ENCODE data around the gene SIVA1. TPM values are rescaled to one million over a fixed set of nuclear protein-coding genes. Genes with fewer than 3 reads are reported as not detected.
A peak's percentile ranks its signal among the peaks of the same experiment; 100 is the strongest.

Gene SIVA1
- total RNA-seq, 1 donor from 2014 or later = 52.3 TPM

GRCh38 chr14:104766863-104767633 lies 14.1 kb downstream of the SIVA1 start:
- TF ChIP-seq, protein P1, sequence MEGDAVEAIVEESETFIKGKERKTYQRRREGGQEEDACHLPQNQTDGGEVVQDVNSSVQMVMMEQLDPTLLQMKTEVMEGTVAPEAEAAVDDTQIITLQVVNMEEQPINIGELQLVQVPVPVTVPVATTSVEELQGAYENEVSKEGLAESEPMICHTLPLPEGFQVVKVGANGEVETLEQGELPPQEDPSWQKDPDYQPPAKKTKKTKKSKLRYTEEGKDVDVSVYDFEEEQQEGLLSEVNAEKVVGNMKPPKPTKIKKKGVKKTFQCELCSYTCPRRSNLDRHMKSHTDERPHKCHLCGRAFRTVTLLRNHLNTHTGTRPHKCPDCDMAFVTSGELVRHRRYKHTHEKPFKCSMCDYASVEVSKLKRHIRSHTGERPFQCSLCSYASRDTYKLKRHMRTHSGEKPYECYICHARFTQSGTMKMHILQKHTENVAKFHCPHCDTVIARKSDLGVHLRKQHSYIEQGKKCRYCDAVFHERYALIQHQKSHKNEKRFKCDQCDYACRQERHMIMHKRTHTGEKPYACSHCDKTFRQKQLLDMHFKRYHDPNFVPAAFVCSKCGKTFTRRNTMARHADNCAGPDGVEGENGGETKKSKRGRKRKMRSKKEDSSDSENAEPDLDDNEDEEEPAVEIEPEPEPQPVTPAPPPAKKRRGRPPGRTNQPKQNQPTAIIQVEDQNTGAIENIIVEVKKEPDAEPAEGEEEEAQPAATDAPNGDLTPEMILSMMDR (IDR thresholded peaks at IDR 0.05) = no peak
- H3K9me3 Mint-ChIP-seq (ENCODE audit: unreplicated experiment) = no peaks in the 10 kb centered on the region
- no peak for DNase-seq (ENCODE audit: extremely low spot score, unreplicated experiment)
- no peak overlapping the region for H3K4me3 Mint-ChIP-seq (ENCODE audit: unreplicated experiment)
- H3K4me1 Mint-ChIP-seq (ENCODE audit: unreplicated experiment) = peaks cover 15% of the 10 kb centered on the region
- no peak overlapping the region for H3K27ac Mint-ChIP-seq (ENCODE audit: unreplicated experiment)
- peaks cover 26% of the 10 kb centered on the region for H3K36me3 Mint-ChIP-seq (ENCODE audit: unreplicated experiment)
- H3K27me3 Mint-ChIP-seq (ENCODE audit: unreplicated experiment) = no peaks in the 10 kb centered on the region

- no peak for DNase-seq (ENCODE audit: extremely low spot score, unreplicated experiment)
- Mint-ChIP-seq H3K36me3 (ENCODE audit: unreplicated experiment) (peaks cover 27% of the 10 kb centered on the region), H3K4me1 (ENCODE audit: unreplicated experiment) (peaks cover 13% of the 10 kb centered on the region), H3K27me3 (ENCODE audit: unreplicated experiment) (no peaks in the 10 kb centered on the region), H3K4me3 (ENCODE audit: unreplicated experiment) (no peak overlapping the region), H3K9me3 (ENCODE audit: unreplicated experiment) (no peaks in the 10 kb centered on the region), H3K27ac (ENCODE audit: unreplicated experiment) (no peak overlapping the region)
- TF ChIP-seq, protein P1 (IDR thresholded peaks at IDR 0.05) = no peak
These were observed 14.6 kb downstream of the SIVA1 start for GRCh38 chr14:104767634-104767918.

DNA sequence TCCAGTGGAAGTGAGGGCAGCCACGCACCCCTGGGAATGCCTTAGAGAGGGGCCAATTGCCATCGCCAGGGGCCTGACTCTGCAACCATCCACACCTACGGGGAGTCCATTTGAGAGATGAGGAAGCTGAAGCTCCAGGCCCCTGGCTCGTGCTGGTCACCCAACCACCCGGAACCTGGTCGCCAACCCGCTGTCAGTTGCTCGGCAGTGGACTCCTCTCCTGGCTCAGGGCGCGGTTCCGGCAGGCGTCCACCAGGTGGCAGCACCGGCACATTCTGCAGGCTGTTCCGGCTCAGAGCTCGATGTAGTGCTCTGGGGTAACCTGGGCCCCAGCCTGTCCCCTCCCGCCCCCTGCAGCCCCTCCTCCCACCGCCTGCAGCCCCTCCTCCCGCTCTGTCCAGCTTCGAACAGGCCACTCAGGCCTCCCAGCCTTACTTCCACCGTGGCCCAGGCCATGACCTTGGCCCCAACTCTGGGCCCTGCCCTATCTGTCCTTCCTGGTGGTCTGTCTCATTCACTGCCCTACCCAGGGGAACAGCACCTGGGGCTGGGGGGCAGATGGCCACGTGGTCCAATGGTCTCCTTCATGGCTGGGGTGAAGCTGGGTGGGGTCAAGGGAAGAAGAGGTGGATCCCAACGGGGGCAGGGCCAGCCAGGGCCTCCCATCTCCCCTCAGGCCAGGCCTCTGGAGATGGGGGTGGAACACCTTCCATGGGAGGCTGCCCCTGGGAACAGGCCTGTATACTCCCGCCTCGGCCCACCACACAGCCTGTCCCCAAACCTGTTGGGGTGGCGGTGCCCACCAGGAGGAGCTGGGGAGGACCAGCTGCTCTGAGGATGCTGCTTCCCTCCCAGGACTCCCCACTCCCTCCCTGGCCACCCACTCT lies 15.7 kb downstream of the SIVA1 start:
- Mint-ChIP-seq H3K9me3 (ENCODE audit: unreplicated experiment) (no peaks in the 10 kb centered on the region), H3K27me3 (ENCODE audit: unreplicated experiment) (no peaks in the 10 kb centered on the region), H3K36me3 (ENCODE audit: unreplicated experiment) (peaks cover 32% of the 10 kb centered on the region), H3K4me3 (ENCODE audit: unreplicated experiment) (no peak overlapping the region), H3K4me1 (ENCODE audit: unreplicated experiment) (peaks cover 13% of the 10 kb centered on the region), H3K27ac (ENCODE audit: unreplicated experiment) (no peak overlapping the region)
- TF ChIP-seq, protein P1 (IDR thresholded peaks at IDR 0.05) = peak; percentile 95
- DNase-seq (ENCODE audit: extremely low spot score, unreplicated experiment) = peak; percentile 97

DNA sequence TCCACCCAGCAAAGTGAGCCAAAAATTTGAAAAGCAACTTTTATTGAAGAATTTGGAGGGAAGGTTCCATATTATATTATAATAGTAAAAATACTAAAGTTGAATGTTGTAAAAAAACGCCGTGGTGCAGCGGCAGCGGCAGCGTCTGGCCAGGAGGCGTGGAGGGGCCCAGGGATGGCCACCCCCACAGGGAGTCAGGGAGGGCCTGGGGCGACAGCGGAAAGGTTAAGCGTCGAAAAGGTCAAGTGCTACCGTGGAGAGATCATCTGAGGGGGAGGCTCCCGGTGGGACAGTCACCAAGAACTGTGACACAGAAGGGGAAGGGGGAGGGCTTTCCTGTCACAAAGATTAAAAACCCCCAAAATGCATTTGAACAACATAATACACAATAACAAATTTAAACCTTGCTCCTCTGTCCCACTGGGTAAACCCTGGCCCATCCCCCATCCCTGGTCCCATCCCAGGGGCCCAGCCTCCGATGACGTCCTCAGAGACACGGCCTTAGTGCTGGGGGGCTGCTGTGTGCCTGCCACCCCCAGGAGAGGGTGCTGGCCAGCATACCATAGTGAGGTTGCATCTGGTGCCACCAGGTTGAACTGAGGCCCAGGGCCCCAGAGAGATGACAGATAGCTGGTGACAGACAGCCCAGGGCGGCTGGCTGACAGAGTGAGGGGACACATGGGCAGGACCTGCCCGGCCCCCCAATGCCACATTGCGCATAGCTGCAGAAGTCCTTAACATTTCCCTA lies 16.6 kb downstream of the SIVA1 start:
- no peaks in the 10 kb centered on the region for H3K27me3 Mint-ChIP-seq (ENCODE audit: unreplicated experiment)
- TF ChIP-seq, protein P1 (IDR thresholded peaks at IDR 0.05) = no peak
- H3K4me3 Mint-ChIP-seq (ENCODE audit: unreplicated experiment) = no peak overlapping the region
- H3K27ac Mint-ChIP-seq (ENCODE audit: unreplicated experiment) = no peak overlapping the region
- H3K36me3 Mint-ChIP-seq (ENCODE audit: unreplicated experiment) = peaks cover 32% of the 10 kb centered on the region
- H3K4me1 Mint-ChIP-seq (ENCODE audit: unreplicated experiment) = peaks cover 13% of the 10 kb centered on the region
- H3K9me3 Mint-ChIP-seq (ENCODE audit: unreplicated experiment) = no peaks in the 10 kb centered on the region
- no peak for DNase-seq (ENCODE audit: extremely low spot score, unreplicated experiment)

Measured in osteocyte (in vitro differentiated cells).